HG02840 (cell line): Measurements from ENCODE around the gene NRAS.

Experiments used
- ATAC-seq: cut with Tn5 transposase; IDR thresholded peaks from one replicate; pipeline ENCODE4 v1.9.1; 2021; ENCODE audit warnings: mild to moderate bottlenecking, moderate library complexity, moderate number of reproducible peaks; ENCODE audit not compliant: unreplicated experiment, low FRiP score

Gene NRAS

DNA sequence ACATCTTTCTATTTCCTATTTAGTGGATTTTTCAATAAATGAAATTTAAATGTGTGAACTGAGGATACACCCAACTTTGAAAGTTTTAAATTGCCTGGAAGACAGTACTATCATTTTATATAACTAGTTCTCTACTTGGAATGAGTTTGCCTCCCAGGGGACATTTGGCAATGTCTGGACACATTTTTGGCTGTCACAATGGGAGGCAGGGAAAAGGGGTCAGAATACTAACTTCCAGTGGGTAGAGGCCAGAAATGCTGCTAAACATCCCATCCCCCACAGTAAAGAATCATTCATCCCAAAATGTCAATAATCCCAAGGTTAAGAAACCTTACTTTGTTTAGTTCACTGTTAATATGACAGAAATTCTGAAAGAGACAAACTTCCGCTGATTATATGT, 13.2 kb upstream of the NRAS start:
- ATAC-seq = no peak

DNA sequence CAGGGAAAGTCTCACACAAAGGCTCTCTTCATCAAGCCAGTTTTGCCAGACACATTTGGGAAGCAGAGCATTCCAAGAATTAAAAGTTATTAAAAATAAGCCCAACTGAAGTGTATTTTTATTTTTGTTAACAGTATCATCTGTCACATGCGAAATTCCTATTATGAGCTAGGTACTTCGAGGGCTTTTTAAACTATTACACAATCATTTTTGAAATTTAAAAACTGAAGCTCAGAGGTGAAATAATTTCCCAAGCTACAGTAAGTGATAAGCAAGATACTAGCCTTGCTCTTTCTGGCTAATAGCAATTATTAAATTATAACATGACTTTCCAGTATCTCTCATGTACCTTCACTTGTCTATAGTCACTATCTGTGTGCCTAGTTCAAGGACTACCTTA, 12.0 kb upstream of the NRAS start:
- no peak for ATAC-seq

DNA sequence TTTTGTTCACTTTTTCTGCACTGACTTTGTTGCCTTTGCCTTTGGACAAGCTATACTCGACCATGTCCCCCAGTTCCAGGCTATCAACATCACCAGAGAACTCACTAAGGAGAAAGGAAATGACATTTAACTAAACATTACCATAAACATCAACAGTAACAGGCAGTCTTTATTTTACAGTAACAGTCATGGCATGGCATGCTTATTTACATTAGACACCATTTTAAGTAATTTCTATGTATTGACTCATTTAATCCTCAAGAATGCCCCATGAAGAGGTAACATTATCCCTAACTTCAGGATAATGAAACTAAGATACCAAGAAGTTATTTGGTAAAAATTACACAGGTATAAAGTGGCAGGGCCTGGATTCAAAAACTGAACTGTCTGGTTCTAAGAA, 8.7 kb upstream of the NRAS start:
- no peak for ATAC-seq

DNA sequence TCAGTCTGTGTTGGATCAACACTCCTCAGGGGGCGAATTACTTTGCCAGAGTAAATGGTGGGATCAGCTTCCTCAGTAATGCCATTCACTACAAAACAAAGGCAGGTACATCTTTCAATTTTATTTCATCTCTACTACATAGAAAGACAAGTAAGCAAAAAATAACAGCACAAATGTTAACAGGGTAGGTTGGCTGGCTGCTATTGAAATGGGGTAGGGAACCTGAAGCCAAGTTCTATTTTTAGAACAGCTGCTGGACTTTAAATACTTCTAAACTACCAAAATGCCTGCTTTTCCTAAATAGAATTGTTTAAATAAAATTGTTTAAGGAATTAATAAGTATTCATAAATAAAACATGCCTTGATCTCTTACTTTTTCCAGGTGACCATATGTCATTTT, 7.3 kb upstream of the NRAS start:
- no peak for ATAC-seq

DNA sequence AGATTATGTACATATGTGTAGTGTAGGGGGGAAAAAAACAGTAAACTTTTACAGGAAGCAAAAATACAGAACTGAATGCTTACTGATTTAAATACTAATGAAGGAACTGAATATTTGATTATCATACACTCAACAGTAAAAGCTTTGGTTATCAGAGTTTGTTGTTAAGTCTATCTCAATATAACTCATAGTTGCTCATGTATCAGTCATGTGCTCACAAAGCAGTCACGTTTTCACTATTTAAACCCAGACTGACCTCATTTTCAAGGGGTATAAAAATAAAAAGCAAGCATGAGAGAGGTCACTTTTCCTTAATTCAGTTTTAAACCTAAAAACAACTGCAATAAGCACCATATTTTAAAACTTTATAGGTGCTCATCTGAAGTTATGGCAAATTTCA, 6.9 kb upstream of the NRAS start:
- ATAC-seq = no peak

DNA sequence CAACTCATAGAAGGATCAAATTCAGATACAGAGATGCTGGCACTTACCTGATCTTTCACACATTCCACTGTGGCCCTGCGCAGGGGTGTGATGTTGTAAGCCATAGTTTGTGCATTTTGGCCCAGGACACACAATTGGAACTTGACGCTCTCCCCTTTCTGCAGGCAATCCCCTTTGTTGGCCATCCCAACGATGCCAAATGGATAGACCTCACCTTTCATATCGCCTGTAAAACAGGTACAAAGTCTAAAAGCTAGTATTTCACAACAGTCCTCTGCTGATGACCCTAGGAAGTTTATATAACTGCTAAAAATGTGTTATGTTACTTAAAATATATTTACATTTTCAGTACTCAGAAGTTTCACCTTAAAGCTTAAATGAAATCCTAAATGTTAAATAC, 3.9 kb upstream of the NRAS start:
- ATAC-seq = no peak

DNA sequence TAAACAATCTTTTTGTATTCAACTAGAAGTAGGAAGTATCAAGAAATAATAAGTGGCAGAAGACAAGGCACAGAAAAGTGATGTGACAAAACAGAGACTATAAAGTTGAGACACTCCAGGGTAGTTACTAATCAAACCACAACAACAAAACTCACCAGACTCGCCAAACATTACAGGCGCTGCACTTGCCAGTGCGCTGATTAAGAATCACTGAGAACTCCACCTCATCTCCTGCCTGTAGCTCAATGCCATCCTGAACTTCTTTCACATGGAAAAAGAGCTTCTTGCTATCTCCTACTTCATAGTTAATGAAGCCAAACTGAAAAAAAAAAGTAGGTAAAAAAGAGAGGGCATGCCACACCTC, 2.8 kb upstream of the NRAS start:
- no peak for ATAC-seq

DNA sequence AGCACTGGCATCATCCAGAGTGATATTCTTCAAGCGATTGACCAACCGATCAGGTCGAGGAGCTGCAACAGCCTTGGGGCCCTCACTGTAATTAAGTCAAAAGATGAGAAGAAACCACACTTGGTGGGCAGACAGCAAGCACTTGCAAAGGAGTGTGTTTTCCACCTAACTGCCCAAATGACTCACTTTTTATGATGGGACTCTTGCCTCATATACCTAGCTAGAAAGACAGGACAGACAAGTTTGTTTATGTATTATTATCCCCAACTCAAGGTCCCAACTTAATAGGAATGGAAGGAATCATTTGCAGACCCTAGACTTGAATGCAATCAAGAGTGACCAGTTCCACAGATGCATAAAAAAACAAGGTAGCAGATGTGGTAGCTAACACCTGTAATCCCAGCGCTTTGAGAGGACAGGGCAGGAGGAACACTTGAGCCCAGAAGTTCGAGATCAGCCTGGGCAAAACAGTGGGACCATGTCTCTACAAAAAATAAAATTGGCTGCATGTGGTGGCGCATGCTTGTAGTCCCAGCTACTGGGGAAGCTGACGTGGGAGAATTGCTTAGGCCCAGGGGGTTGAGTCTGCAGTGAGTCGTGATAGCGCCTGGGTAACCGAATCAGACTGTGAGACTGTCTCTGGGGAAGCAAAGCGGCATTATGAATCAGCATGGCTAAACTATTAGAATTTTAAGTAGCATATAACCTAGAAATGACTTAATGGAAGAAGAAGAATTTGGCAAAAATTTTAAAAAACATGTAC, 2.3 kb upstream of the NRAS start:
- ATAC-seq = no peak

DNA sequence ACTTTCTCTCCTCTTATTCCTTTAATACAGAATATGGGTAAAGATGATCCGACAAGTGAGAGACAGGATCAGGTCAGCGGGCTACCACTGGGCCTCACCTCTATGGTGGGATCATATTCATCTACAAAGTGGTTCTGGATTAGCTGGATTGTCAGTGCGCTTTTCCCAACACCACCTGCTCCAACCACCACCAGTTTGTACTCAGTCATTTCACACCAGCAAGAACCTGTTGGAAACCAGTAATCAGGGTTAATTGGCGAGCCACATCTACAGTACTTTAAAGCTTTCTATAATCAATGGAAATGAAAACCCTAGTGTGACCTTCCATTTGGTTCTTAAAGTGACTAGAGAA, 643 bp downstream of the NRAS start:
- peak; percentile 2 for ATAC-seq

DNA sequence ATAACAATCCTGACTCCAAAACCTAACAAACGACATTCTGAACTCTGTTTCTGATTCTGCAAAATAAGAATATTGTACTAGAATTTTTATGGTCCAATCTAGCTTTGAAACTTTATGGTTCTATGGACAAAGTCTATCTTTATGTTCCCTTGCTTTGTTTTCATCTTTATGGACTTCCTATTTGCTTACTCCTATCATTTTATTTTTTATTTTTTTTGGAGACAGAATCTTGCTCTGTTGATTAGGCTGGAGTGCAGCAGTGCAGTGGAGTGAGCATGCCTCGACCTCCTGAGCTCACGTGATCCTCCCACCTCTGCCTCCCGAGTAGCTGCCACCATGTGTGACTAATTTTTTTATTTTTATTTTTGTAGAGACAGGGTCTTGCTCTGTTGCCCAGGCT, 3.6 kb downstream of the NRAS start:
- no peak for ATAC-seq

DNA sequence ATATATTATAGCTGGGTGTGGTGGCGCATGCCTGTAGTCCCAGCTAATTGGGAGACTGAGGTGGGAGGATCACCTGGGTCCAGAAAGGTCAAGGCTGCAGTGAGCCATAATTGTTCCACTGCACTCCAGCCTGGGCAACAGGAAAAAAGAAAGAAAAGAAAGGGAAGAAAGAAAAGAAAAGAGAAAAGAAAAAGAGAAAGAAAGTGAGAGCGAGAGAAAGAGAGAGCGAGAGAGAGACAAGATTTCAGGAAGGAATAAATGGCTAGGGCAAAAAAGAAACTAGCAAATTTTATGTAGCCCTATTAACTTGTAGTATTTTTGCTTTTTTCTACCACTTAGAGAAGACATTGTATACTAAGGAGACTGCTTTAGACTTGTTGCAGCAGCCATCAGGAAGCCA, 6.2 kb downstream of the NRAS start:
- ATAC-seq = no peak

DNA sequence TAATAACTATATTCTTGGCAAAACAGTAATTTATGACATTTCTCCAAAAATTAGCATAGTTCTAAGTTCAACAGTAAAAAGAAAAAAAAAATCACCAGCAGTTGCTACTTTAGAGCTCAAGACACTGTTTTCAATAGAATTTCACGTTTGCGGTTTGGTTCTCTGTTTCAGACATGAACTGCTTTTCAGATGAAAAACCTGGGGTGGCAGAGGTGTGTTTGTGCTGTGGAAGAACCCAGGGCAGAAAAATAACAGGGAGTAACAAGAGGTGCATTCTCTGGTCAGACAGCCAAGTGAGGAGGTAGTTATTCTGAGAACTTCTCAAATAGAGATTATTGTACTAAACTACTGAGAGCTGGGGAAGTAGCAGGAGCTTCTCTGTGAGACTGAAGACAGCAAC, 9.0 kb downstream of the NRAS start:
- no peak for ATAC-seq

DNA sequence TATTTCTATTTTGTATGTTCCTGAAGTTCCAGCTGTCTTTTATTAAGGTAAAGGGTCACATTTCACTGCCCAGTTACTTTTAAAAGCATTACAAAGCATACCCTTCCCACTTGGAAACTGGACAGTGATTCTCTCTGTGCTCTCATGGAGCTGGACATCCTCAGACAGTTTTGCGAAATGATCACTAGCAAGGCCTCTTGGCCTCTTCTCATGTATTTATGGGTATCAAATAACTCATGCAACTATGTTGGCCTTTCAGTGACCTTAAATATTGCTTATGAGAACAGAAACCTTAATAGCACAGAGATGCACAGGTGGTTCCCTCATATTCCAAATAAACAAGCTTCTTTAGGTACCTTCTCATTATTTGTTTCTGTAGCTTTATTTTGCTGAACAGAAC, 13.3 kb downstream of the NRAS start:
- no peak for ATAC-seq

DNA sequence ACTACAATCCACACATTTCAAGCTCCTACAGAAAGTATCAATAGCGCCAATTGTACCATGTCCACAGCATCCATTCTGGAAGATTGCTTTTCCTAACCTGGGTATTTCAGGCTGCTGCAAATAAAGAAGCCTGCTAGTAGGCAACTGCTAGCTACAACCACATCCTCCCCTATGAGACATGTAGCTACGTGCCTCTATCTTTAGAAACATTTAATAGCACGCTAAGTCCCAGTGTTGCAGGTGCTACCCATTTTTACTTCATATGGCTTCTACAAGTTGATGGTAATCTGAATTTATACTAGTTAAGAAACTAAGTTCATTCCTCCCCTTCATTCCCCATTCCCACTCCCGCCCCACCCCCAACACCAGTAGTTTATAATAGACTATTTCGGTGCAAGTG, 13.8 kb downstream of the NRAS start:
- ATAC-seq = no peak

DNA sequence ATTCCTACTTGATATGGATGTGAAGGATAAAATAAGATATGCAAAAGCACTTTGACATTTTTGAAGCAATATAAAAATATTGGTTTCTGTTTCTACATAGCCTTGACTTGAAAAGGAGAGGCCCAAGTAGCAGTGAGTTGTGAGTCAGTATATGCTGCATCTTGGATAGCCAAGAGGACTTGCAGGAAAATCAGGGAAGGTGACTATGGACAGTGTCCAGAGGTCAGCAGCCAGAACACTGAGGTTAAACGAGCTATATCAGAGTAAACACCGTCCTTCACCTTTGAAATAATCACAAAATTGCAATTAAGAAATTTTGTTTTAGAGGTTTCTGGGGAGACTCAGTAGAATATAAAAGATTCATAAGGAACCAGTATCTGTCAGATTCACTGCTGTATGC, 14.6 kb downstream of the NRAS start:
- no peak for ATAC-seq

DNA sequence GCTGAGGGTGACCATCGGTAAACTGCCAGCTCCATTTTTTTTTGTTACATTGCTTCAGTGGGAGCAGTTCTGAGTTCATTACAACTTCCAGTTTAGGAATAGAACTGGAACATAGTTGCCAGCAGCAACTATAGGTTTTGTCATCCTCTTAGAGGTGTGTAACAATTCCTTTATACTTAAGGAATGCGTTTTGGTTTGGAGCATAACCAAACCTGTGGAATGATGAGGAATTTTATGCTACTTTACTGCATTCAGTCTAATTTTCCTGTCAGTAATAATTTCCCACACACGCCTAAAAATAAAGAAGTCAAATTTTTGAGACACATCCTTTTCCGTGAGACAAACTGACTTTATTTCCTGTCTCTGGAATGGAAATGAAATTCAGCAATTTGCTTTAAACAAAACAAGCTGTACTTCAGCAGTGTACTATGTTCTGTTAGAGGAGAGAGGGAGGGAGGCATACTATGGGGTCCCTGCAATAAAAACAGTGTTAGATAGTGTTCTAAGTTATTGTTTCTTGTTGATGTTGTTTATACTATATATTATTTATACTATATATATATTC, 16.5 kb downstream of the NRAS start:
- ATAC-seq = no peak

DNA sequence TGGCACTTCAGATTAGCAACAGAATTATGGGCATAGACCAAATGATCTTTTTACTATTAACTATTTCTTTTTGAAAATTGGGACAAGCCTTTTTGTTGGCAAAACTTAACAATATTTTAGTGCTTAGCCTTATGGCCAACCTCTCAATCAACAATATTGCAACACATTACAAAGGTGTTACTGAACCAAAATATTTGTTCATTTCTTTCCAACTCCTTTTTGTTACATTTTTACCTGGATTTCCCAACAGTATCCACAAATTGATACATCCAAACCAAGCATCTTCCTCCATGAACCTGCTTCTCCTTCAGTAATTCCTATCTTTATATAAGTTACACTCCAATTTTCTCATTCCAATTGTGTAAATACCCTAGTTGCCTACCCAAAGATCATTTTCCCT, 19.8 kb downstream of the NRAS start:
- ATAC-seq = no peak

DNA sequence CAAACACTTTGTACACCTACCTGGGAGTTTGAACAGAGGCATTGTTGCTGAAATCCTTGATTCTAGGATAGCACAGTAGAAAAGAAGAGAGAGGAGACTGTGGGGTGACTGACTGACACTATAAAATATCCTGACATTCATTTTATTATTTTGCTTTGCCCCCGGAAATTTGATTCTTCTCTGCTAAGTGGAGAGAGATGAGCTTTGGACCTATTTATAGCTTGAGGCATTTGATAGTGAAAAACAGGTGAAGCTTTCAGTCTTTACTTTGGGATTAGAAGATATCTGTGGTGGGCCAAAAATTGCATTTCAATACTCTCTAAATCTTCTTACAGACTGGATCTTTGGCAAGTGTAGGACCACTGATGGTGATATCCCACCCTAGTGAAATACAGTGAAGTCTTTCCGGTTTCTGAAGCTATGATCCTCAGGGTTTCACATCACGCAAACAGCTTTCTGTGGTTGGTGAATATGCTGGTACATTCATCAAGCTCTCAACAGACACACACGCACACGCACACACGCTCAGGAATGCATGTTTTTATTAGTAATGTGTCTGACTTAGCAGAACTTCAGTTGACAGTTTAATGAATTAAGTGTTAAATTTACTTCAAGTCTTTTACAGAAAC, 21.0 kb downstream of the NRAS start, which contains the start of gene AMPD1:
AMPD1 (minus strand) TSS at position 117 of the 629 bp plus-strand sequence; CDS start at position 42, 75 bp downstream.
- no peak for ATAC-seq

DNA sequence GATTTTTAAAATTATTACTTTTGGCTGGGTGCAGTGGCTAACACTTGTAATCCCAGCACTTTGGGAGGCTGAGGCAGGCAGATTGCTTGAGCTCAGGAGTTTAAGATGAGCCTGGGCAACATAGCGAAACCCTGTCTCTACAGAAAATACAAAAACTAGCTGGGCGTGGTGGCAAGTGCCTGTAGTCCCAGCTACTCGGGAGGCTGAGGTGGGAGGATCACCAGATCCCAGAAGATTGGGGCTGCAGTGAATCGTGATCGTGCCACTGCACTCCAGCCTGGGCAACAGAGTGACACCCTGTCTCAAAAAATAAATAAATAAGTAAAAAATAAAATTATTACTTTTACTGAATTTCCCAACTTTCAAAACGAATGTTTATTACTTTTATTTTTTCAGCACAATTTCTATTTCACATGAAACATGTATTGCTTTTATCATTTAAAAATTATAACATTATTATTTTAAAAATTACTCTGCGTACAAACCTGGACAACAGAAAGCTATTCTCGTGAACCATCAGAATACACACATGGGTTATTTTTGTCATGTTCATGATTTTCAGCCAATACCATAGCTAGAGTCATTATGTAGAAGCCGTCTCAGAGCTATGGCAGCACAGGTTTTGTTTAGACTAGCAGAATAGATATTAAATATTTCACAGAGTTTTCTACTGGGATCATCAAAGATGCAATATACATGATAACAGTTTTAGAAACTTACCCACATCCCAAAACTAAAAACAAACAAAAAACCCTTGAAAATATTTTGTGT, 21.8 kb downstream of the NRAS start:
- ATAC-seq = no peak

DNA sequence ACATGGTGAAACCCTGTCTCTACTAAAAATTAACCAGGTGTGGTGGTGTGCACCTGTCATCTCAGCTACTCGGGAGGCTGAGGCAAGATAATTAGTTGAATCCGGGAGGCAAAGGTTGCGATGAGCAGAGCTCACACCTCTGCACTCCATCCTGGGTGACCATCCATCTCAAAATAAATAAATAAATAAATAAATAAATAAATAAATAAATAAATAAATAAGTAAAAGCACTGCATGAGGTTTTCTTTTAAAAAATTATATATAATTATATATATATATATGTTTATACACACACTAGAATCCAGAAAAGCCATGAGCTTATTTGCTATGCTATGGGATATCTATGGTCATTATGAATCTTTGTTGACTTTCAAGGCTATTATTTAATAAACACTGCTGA, 23.6 kb downstream of the NRAS start:
- ATAC-seq = no peak

DNA sequence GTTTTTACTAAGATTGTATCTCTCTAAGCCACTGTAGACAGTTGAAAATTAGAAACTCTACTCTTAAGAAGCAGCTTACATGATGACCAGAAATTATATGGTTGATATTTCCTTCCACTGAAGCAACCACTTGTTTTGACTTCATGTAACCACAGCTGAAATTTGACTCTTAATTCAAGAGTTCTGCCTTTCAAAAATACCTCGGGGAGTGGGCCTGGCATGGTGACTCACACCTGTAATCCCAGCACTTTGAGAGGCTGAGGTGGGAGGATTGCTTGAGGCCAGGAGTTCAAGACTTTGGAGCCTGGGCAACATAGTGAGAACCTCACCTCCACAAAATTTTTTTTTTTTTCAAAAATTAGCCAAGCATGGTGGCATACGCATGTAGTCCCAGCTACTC, 25.5 kb downstream of the NRAS start:
- ATAC-seq = no peak
